GM13976 (cell line): ENCODE measurements around the gene SNCB.

ENCODE experiments used
- DNase-seq: peaks from one replicate; pipeline ENCODE4 v3.0.0; 2012; ENCODE audit warnings: low spot score
- CTCF ChIP-seq: IDR thresholded peaks from 2 replicates; pipeline ENCODE4 v1.5.1; 2012; ENCODE audit warnings: borderline replicate concordance, mild to moderate bottlenecking; ENCODE audit not compliant: insufficient read depth; ENCODE audit errors: extremely low read depth, missing control alignments, control extremely low read depth
- in situ Hi-C: fragments of 300-500 bp; cut with MboI; formaldehyde crosslinking; loops from one replicate; pipeline ENCODE4 v1.12.0; 2022; ENCODE audit warnings: low sequenced_read_pairs, mixed read lengths, inconsistent platforms; ENCODE audit not compliant: unreplicated experiment

Gene SNCB

GRCh38 chr5:176625966-176626875 is 4.1 kb downstream of the SNCB start:
- no peak for DNase-seq
- in situ Hi-C loops, result no loop called here
- TF ChIP-seq CTCF, result no peak

GRCh38 chr5:176625512-176625911 is 4.8 kb downstream of the SNCB start:
- in situ Hi-C loops, result no loop called here
- no peak for TF ChIP-seq CTCF
- DNase-seq, result no peak

GRCh38 chr5:176624938-176625337 is 5.4 kb downstream of the SNCB start:
- no peak for DNase-seq
- no peak for TF ChIP-seq CTCF
- in situ Hi-C loops, result no loop called here

- TF ChIP-seq CTCF, result no peak
- in situ Hi-C loops, result no loop called here
- DNase-seq, result no peak
These were observed 6.2 kb downstream of the SNCB start for GRCh38 chr5:176624142-176624541.

- TF ChIP-seq CTCF, result no peak
- DNase-seq, result no peak
- in situ Hi-C loops, result no loop called here
These were observed 8.7 kb downstream of the SNCB start for GRCh38 chr5:176621661-176622079.

GRCh38 chr5:176620333-176620981 is 9.9 kb downstream of the SNCB start:
- DNase-seq, result no peak
- in situ Hi-C loops, result no loop called here

More at GRCh38 chr5:176620333-176620981, 9.9 kb downstream of the SNCB start:
- TF ChIP-seq CTCF, result no peak
